T-helper 2 cell treated with Interferon-gamma antibody and Interleukin-4, amounts not matched to agents 100 ng/mL and 5 ng/mL, for 36 hours (primary cell): Measurements from ENCODE around the gene NBDY. TPM values are rescaled to one million over a fixed set of nuclear protein-coding genes. Genes with fewer than 3 reads are reported as not detected.
"Not testable (repeated sequence)": the region's sequence is repeated elsewhere in the genome, so short reads cannot be mapped to it uniquely, and the experiment has no call there.

Experiments used
- intact Hi-C: fragments of 100-400 bp; cut with micrococcal nuclease; formaldehyde crosslinking; loops from one replicate; pipeline ENCODE4 v1.15.1; 2023
- total RNA-seq: library from RNA; stranded (reverse); gene quantifications from 2 replicates; pipeline ENCODE4 v1.2.3, GENCODE V29; 2022

Gene NBDY
- total RNA-seq, 1 donor from 2014 or later, result 39.9 TPM

DNA sequence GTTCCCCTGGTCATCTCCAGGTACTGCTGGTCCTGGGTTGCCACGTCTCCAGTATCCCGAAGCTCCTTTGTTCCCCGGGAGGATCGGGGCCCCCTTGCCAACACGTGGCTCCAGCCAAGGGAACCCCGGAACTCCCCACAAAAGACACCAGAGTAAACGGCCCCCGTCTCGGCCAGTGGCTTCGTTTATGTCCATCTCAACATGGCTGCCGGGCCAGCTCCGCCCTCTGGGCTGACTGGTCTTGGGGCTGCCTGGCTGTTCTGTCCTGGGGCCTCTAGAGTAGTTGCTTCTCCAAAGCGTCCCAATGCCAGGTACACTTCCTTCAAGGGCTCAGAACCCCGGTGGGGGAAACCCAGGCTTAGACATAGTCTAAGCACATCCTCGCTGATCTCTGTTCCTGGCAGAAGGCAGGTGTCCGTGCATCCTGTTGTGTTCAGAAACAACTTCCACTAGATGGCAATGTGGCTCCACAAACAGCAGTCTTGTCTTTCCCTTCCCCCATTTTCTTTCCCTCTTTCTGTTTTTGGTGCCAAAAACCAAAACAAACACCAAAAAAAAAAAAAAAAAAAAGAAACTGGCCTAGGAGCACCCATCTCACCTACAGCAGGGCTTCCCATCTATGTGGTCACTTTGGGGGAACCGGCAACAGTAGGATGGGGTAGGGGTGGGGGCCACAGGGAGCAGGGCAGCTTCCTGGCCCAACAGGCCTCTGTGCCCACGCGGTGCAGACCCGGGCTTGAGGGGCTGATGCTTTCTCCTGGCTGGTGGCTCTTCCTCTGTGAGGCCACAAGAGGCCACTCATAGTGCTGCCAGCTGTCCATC lies 35.3 kb downstream of the NBDY start:
- intact Hi-C loops, result no loop called here

DNA sequence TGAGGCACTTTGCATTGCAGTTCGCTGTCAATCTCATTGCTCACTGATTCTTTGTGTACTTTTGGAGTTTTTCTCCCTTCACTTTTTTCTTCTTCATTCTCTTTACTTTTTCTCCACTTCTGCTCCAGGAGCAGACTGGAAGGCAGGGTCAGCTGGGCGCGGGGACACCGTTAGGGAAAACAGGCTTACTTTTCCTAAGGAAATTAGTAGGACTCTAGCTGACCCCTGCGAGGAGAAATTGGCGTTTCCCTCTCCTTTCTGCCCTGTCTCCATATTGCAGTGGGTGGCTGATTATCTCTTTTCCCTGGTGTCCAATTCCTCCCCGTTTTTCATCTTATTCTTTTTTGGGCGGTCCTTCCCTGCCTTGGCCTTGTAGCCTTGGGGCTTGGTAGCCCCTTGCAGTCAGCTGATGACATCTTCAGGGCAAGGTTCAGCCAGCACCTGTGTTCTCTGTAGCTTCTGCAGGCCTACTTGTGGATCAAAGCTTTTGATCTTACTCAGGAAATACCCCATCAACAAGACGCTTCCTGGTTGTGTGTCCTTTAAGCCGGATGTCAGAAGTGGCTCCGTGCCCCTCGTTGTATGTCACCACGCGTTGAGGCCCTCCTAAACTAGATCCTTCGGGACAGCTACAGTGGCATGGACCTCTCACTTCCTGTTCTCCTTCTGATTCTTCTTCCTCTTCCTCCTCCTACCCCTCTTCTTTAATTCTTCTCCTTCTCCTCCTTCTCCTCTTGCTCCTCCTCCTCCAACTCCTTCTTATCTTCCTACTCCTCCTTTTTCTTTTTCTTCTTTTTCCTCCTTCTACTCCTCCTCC lies 36.1 kb downstream of the NBDY start:
- intact Hi-C loops, result no loop called here

DNA sequence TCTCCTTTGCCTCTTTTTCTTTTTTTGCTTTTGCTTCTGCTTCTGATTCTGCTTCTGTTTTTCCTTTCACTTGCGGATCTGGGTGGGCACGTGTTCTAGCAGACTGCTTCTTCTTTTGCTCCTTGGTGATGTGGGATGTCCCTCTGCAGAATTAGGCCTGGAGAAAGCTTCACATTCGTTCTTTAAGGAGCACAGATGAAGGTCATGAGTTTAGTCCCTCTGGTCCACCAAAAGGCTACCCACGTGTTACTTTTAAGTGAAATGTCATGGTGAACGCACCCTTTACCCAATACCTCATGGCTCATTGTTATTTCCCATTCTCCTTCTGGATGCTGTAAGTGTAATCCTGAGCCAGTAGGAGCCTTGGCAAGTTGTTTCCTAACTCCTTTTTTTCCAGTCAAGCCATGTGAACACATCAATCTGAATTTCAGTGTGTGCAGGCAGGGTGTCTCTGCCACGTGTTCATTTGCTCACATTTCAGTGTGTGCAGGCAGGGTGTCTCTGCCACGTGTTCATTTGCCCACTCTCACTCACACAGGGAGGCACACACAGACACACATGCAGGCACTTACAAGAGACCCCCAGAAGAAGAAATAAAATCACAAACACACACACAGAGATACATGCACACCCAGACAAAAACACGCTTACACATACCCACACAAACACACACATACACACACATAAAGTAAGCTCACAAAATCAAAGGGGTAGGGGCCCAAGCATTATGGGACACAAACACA lies 36.9 kb downstream of the NBDY start:
- intact Hi-C loops, result no loop called here

DNA sequence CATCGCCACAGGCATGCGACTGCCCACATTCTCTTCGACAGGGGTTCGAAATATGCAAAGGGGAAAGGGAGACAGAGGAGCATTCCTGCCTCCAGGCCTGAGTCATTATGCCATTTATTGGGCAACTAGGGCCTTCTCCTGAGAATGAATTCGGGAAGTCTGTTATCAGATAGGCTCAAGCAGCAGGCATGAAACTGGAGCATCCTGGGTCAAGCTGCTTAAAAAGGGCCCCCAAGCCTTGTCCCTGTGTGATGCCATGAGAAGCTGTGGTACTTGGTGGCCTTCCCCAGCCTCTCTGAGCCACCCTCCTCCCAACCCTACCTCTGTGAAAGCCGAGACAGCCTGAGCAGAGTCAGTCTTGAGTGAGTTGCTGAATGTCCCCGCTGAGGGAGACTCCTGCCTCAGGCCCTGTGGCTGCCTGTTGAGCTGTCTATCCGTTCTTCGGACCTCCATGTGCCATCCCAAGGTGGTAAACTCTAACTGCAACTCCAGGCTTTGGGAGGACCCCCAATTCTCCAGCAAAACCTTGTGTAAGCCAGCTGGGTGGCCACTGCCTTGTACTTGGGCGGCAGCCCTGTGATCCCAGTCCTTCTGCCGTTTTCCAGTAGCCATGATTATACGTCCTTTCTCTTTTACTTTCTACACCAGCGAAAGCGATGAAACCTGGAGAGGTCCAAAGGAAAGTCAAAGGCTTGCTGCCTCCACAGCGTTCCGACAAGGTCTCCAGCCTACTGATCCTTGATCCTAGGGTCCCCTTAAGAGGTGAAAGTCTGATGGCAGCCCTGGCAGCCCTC lies 37.7 kb downstream of the NBDY start:
- intact Hi-C loops, result no loop called here

DNA sequence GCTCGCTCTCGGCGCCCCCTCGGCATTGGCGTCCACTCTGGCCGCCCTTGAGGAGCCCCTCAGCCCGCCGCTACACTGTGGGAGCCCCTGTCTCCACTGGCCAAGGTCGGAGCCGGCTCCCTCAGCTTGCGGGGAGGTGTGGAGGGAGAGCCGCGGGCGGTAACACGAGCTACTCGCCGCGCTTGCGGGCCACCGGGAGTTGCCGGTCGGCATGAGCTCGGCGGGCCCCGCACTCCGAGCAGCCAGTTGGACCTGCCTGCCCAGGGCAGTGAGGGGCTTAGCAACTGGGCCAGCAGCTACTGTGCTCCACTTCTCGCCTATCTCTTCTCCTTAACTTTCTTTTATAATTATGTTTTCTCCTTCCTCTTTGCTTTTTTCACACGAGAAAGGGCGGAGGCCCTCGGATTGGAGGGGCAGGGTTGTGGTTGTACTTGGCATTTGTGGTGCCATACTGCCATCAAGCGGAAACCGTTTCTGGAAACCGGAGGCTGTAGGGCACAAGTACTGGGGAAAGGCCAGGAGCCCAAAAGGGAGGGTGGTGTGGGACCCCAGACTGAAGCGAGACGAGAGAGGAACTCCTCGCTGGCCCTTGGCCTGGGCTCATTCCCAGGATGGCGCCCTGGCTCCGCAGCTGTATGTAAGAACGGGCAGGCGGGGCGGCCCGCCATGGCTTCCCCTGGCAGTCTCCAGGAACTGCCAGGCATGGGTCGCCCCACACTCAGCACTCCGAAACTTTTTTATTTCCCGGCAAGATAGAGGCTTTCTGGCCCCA lies 38.5 kb downstream of the NBDY start:
- intact Hi-C loops, result not testable (repeated sequence)

DNA sequence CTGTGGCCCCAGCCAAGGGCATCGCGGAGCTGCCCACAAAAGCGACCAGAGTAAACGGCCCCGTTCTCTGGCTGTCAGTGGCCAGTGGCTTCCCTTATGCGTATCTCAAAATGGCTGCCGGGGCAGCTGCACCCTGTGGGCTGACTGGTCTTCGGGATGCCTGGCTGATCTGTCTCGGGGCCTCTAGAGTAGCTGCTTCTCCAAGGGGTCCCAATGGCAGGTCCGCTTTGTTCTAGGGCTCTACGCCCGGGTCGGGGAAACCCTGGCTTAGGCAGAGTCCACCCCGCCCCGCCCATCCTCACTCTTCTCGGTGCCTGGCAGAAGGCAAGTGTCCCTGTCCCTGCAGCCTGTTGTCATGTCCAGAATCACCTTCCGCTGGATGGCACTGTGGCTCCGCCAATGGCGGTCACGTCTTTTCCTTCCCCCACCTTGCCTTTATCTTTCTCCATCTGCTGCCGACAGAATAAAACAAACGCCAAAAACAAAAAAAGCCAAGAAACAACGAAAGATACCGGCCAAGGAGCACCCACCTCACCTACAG lies 39.1 kb downstream of the NBDY start:
- intact Hi-C loops, result not testable (repeated sequence)

DNA sequence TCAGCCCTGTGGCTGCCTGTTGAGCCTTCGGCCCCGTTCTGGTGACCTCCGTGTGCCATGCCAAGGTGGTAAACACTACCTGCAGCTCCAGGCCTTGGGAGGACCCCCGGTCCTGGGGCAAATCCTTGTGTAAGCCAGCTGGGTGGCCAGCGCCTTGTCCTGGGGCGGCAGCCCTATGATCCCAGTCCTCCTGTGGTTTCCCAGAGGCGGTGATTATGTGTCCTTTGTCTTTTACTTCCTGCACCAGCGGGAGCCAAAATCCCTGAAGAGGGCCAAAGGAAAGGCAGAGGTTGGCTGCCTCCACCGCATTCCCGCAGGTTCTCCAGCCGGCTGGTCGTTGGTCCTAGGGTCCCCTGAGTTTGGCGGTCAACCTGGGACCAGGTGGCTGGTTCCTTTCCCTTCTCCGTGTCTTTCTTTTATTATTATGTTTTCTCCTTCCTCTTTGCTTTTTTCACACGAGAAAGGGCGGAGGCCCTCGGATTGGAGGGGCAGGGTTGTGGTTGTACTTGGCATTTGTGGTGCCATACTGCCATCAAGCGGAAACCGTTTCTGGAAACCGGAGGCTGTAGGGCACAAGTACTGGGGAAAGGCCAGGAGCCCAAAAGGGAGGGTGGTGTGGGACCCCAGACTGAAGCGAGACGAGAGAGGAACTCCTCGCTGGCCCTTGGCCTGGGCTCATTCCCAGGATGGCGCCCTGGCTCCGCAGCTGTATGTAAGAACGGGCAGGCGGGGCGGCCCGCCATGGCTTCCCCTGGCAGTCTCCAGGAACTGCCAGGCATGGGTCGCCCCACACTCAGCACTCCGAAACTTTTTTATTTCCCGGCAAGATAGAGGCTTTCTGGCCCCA lies 43.9 kb downstream of the NBDY start:
- intact Hi-C loops, result not testable (repeated sequence)

DNA sequence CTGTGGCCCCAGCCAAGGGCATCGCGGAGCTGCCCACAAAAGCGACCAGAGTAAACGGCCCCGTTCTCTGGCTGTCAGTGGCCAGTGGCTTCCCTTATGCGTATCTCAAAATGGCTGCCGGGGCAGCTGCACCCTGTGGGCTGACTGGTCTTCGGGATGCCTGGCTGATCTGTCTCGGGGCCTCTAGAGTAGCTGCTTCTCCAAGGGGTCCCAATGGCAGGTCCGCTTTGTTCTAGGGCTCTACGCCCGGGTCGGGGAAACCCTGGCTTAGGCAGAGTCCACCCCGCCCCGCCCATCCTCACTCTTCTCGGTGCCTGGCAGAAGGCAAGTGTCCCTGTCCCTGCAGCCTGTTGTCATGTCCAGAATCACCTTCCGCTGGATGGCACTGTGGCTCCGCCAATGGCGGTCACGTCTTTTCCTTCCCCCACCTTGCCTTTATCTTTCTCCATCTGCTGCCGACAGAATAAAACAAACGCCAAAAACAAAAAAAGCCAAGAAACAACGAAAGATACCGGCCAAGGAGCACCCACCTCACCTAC lies 44.5 kb downstream of the NBDY start:
- intact Hi-C loops, result not testable (repeated sequence)

DNA sequence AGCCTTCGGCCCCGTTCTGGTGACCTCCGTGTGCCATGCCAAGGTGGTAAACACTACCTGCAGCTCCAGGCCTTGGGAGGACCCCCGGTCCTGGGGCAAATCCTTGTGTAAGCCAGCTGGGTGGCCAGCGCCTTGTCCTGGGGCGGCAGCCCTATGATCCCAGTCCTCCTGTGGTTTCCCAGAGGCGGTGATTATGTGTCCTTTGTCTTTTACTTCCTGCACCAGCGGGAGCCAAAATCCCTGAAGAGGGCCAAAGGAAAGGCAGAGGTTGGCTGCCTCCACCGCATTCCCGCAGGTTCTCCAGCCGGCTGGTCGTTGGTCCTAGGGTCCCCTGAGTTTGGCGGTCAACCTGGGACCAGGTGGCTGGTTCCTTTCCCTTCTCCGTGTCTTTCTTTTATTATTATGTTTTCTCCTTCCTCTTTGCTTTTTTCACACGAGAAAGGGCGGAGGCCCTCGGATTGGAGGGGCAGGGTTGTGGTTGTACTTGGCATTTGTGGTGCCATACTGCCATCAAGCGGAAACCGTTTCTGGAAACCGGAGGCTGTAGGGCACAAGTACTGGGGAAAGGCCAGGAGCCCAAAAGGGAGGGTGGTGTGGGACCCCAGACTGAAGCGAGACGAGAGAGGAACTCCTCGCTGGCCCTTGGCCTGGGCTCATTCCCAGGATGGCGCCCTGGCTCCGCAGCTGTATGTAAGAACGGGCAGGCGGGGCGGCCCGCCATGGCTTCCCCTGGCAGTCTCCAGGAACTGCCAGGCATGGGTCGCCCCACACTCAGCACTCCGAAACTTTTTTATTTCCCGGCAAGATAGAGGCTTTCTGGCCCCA lies 49.3 kb downstream of the NBDY start:
- intact Hi-C loops, result not testable (repeated sequence)

DNA sequence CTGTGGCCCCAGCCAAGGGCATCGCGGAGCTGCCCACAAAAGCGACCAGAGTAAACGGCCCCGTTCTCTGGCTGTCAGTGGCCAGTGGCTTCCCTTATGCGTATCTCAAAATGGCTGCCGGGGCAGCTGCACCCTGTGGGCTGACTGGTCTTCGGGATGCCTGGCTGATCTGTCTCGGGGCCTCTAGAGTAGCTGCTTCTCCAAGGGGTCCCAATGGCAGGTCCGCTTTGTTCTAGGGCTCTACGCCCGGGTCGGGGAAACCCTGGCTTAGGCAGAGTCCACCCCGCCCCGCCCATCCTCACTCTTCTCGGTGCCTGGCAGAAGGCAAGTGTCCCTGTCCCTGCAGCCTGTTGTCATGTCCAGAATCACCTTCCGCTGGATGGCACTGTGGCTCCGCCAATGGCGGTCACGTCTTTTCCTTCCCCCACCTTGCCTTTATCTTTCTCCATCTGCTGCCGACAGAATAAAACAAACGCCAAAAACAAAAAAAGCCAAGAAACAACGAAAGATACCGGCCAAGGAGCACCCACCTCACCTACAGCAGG lies 50.0 kb downstream of the NBDY start:
- intact Hi-C loops, result not testable (repeated sequence)

DNA sequence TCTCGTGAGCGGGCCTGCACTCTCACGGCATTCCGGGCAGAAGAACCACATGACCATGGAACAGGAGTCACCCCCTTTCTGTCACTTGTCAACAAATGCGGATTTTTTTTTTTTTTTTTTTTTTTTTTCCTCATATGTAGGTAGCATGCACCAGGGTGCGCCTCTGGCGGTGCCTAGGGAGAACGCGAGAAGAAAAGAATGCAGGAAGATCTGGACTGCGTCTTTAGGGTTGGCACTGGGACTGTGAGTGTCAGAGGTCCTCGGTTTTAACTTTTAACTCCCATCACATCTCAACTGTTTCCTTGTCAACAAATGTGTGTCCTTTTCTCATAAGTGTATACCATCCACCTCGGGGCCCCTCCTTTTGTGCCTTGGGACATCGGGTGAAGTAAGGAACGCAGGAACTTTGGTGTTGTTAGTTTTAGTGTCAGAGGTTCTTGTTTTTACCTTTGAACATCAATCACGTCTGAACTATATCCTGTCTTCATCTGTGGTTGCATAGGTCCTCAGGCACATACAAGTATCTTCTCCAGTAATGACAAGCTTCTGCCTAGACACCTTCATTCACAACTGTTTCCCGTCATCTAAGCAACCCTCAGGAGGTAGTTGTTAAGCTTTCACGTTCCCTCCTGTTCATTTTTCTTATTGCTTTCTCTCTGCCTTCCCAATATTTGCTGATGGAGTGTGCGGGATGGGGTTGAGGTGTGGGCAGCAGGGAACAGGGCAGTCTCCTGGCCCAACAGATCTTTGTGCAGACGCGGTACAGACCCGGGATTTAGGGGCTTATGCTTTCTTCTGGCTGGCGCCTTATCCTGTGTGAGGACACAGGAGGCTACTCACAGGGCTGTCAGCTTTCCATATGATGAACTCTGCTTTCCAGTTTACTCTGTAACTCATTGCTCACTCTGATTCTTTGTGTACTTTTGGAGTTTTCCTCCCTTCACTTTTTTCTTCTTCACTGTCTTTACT lies 51.9 kb downstream of the NBDY start:
- intact Hi-C loops, result not testable (repeated sequence)

DNA sequence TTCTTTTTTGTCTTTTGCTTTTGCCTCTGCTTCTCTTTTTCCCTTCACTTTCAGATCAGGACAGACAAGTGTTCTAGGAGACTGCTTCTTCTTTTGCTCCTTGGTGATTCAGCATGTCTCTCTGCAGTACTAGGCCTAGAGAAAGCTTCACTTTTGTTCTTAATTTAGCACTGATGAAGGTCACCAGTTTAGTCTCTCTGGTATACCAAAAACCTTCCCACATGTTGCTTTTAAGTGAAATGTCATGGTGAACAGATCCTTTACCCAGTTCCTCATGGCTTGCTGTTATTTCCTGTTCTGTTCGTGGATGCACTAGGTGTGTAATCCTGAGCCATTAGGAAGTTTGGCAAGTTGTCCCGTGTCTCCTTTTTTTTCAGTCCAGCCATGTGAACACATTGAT lies 53.3 kb downstream of the NBDY start:
- intact Hi-C loops, result no loop called here

DNA sequence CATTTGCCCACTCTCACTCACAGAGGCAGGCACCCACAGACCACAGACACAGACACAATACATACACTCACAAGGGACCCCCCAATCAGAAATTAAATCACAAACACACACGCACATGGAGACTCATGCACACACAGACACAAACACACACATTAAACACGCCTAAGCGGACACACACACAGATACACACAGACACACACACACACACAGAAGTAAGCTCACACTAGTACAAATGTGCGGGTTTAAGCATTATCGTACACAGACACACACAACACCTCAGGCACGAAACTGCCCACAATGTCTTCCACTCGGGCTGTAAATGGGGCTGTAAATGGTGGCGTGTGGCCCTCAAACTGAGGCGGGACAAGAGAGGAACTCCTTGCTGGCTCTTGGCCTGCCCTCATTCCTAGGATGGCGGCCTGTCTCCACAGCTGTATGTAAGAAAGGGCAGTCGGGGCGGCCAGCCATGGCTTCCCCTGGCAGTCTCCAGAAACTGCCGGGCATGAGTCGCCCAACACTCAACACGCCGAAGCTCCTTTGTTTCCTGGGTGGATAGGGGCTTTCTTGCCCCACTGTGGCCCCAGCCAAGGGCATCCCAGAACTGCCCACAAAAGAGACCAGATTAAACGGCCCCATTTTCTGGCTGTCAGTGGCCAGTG lies 53.9 kb downstream of the NBDY start:
- intact Hi-C loops, result no loop called here

DNA sequence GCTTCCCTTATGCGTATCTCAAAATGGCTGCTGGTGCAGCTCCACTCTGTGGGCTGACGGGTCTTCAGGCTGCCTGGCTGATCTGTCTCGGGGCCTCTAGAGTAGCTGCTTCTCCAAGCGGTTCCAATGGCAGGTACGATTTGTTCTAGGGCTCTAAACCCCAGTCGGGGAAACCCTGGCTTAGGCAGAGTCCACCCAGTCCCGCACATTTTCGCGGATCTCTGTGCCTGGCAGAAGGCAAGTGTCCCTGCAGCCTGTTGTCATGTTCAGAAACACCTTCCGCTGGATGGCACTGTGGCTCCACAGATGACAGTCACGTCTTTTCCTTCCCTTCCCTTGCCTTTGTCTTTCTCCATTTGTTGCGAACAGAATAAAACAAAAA lies 54.4 kb downstream of the NBDY start:
- intact Hi-C loops, result no loop called here

DNA sequence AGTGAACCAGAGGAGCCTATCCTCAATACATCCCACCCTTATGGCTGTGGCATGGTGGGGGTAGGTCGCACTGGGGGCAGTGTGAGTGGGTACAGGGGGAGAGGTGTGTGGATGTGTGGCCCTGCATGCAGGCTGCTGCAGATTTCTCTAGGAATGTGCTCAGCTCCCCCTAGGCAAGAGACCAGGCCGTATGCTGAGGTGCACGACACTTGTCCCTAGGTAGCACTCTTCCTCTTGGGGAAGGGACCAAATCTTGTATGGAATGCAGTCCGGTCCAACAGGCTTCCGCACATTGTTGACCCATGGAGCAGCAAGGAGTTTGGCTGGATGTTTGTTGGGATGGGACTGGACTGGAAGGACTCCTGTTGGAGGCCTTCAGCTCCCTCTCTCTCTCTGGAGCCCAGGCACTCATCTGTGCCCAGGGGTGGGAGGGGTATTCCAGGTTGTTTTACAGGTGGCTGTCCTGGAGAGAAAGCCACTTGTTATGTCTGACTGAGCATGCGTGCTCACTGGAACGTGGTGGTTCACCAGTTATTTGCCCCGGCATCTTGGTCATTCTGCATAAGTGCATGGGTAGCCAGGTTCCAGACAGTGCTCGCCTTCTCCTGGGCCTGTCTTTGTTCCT lies 55.1 kb downstream of the NBDY start:
- intact Hi-C loops, result no loop called here

DNA sequence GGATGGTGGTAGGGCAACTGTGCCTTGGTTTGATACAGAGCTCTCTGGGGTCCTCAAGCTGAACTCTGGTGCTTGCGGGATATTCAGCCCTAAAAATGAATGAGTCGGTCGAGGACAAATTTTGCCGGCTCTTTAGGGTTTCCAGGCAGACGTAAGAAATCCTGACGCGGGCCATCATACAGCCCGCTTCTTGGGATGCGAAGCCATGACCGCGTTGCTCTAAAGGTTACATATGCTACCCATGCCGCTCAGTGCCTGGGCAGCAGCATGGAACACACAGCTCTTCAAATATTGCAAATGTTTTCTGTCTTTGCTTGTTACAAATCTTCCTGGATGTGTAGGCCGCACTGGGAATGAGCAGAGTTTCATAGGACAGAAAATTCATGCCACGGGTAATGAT lies 55.6 kb downstream of the NBDY start:
- intact Hi-C loops, result no loop called here
